Frontal cortex (tissue), 4 donors: ENCODE results near the gene INSYN1. TPM values are rescaled to one million over a fixed set of nuclear protein-coding genes. Genes with fewer than 3 reads are reported as not detected.

Source experiments
- DNase-seq, 2 donors: peaks; one replicate each; pipeline ENCODE4 v3.0.0; 2012; ENCODE audit warnings: low spot score in 2 of 2
- FAIRE-seq: peaks from 2 replicates; lab custom pipeline; 2012; peaks lifted over from hg19 to GRCh38; lab: Jason Lieb, UNC
- total RNA-seq: library from RNA; depleted of rRNA; stranded (reverse); fragments of >200 nt; gene quantifications from one replicate; pipeline ENCODE4 v1.2.3, GENCODE V29; 2014
- donor health status: control.
- donor health status: control.
- donor health status: control.

The INSYN1 gene
- total RNA-seq, 1 donor from 2014 or later, result 26.1 TPM

- FAIRE-seq, result no peak
- DNase-seq, result no peak
These were observed 28.1 kb upstream of the INSYN1 start for GRCh38 chr15:73781038-73781925.

GRCh38 chr15:73779974-73780373, 26.8 kb upstream of the INSYN1 start:
- DNase-seq (no peak), FAIRE-seq (no peak)

GRCh38 chr15:73777741-73778140, 24.6 kb upstream of the INSYN1 start:
- FAIRE-seq, result no peak
- no peak for DNase-seq

- DNase-seq (no peak), FAIRE-seq (no peak)
These were observed 20.3 kb upstream of the INSYN1 start for GRCh38 chr15:73773428-73773827.

GRCh38 chr15:73771385-73772045, 18.4 kb upstream of the INSYN1 start:
- no peak for DNase-seq
- FAIRE-seq, result no peak

GRCh38 chr15:73770050-73770449, 16.9 kb upstream of the INSYN1 start:
- DNase-seq (no peak), FAIRE-seq (no peak)

GRCh38 chr15:73767806-73768501, 14.8 kb upstream of the INSYN1 start:
- DNase-seq (no peak), FAIRE-seq (no peak)

- FAIRE-seq (no peak), DNase-seq (no peak)
These were observed 13.4 kb upstream of the INSYN1 start for GRCh38 chr15:73766598-73766997.

GRCh38 chr15:73765778-73766177, 12.6 kb upstream of the INSYN1 start:
- FAIRE-seq, result no peak
- DNase-seq, result no peak

GRCh38 chr15:73763931-73764330, 10.8 kb upstream of the INSYN1 start:
- FAIRE-seq (no peak), DNase-seq (no peak)

- no peak for FAIRE-seq
These were observed 7.5 kb upstream of the INSYN1 start for GRCh38 chr15:73760330-73761329.

GRCh38 chr15:73758461-73758860, 5.3 kb upstream of the INSYN1 start:
- no peak for DNase-seq
- no peak for FAIRE-seq

More at GRCh38 chr15:73760330-73761329, 7.5 kb upstream of the INSYN1 start:
- DNase-seq, result no peak

- no peak for DNase-seq
- no peak for FAIRE-seq
These were observed 4.4 kb upstream of the INSYN1 start for GRCh38 chr15:73757571-73757970.

- DNase-seq (no peak), FAIRE-seq (no peak)
These were observed 3.9 kb upstream of the INSYN1 start for GRCh38 chr15:73756947-73757513.

- DNase-seq (no peak), FAIRE-seq (no peak)
These were observed 3.2 kb upstream of the INSYN1 start for GRCh38 chr15:73756390-73756789.

GRCh38 chr15:73755946-73756345, 2.8 kb upstream of the INSYN1 start:
- no peak for DNase-seq
- FAIRE-seq, result no peak

GRCh38 chr15:73755481-73755880, 2.3 kb upstream of the INSYN1 start:
- DNase-seq (no peak), FAIRE-seq (no peak)

- no peak for DNase-seq
- FAIRE-seq, result no peak
These were observed 1.3 kb upstream of the INSYN1 start for GRCh38 chr15:73754461-73754860.

GRCh38 chr15:73752806-73753193, 351 bp downstream of the INSYN1 start:
- no peak for FAIRE-seq
- no peak for DNase-seq
